Mammary epithelial cell (primary cell): ENCODE data around the gene C12orf56.

Source experiments
- CTCF ChIP-seq, 2 donors: IDR thresholded peaks in 1 of 2; conservative IDR thresholded peaks in 1 of 2; 2 replicates each; pipeline ENCODE4 v1.5.1; 2011 to 2012; ENCODE audit warnings: inconsistent platforms in 2 of 2, low read length in 2 of 2, mild to moderate bottlenecking in 2 of 2, control low read depth in 1 of 2, low read depth in 1 of 2; ENCODE audit not compliant: insufficient read depth in 1 of 2; ENCODE audit errors: extremely low read depth in 1 of 2
- EZH2 ChIP-seq: IDR thresholded peaks from 2 replicates; pipeline ENCODE4 v1.6.1; 2012; ENCODE audit warnings: low read length, inconsistent platforms, borderline replicate concordance

GRCh38 chr12:64385468-64385867 lies 5.1 kb downstream of the C12orf56 start:
- TF ChIP-seq CTCF (conservative IDR thresholded peaks at IDR 0.05 in 1 of 2, IDR thresholded peaks at IDR 0.05 in 1 of 2; ENCODE audit: extremely low read depth in 1 of 2, insufficient read depth in 1 of 2, low read depth in 1 of 2, low read length in 2 of 2) (no peak), EZH2 (no peak)
